ENCODE measurements around the gene RTN4IP1.

The RTN4IP1 gene

GRCh38 chr6:106525107-106525881 lies 104.0 kb downstream of the RTN4IP1 start:
- Histone ChIP-seq H3K36me3 (ENCODE audit: insufficient read depth, low read length) (no peaks in the 10 kb centered on the region), H3K4me1 (ENCODE audit: insufficient read depth, low read length) (peaks cover 18% of the 10 kb centered on the region), H3K9me3 (ENCODE audit: control insufficient read depth, insufficient read depth, low read length) (no peaks in the 10 kb centered on the region), H3K9ac (ENCODE audit: low read depth, low read length) (no peak overlapping the region)

- H3K36me3 ChIP-seq (ENCODE audit: insufficient read depth, low read length) = no peaks in the 10 kb centered on the region
- no peaks in the 10 kb centered on the region for H3K9me3 ChIP-seq (ENCODE audit: control insufficient read depth, insufficient read depth, low read length)
- no peak overlapping the region for H3K9ac ChIP-seq (ENCODE audit: low read depth, low read length)
- peaks cover 14% of the 10 kb centered on the region; the same call in 1 of the 2 replicates for H3K4me1 ChIP-seq (ENCODE audit: insufficient read depth, low read length)
Observed at GRCh38 chr6:106522562-106523250, 106.6 kb downstream of the RTN4IP1 start.

All from ES-I3 (cell line).